ENCODE data around the gene C15orf40. TPM values are rescaled to one million over a fixed set of nuclear protein-coding genes. Genes with fewer than 3 reads are reported as not detected.
"Not testable (repeated sequence)": the region's sequence is repeated elsewhere in the genome, so short reads cannot be mapped to it uniquely, and the experiment has no call there.

Gene C15orf40
- total and polyA plus RNA-seq, 7 donors, result 9.1 to 26.1 (median 14.6) TPM

- Histone ChIP-seq H3K36me3 (no peaks in the 10 kb centered on the region), H3K4me3 (no peak overlapping the region), H3K4me1 (no peaks in the 10 kb centered on the region), H3K9me3 (no peaks in the 10 kb centered on the region), H3K27ac (no peak overlapping the region), H3K27me3 (no peaks in the 10 kb centered on the region)
- TF ChIP-seq EP300 (IDR thresholded peaks at IDR 0.05) (no peak), POLR2A (IDR thresholded peaks at IDR 0.05) (no peak), CTCF (IDR thresholded peaks at IDR 0.05) (no peak), POLR2AphosphoS5 (IDR thresholded peaks at IDR 0.05) (no peak)
- 64 to 79% methylated on average over 5 of the region's 5 CpGs for WGBS, 2 donors
- intact Hi-C loops (cut with DNase I), result no loop called here
- DNase-seq, result no peak
Observed at GRCh38 chr15:82944821-82945220, 66.6 kb downstream of the C15orf40 start.

GRCh38 chr15:82944056-82944455, 67.4 kb downstream of the C15orf40 start:
- TF ChIP-seq POLR2A (IDR thresholded peaks at IDR 0.05), result no peak
- no peak for TF ChIP-seq POLR2AphosphoS5 (IDR thresholded peaks at IDR 0.05)
- TF ChIP-seq EP300 (IDR thresholded peaks at IDR 0.05), result no peak
- TF ChIP-seq CTCF (IDR thresholded peaks at IDR 0.05), result no peak
- Histone ChIP-seq H3K9me3 (no peaks in the 10 kb centered on the region), H3K4me3 (no peak overlapping the region), H3K4me1 (no peaks in the 10 kb centered on the region), H3K36me3 (no peaks in the 10 kb centered on the region), H3K27ac (no peak overlapping the region), H3K27me3 (no peaks in the 10 kb centered on the region)
- 85 to 86% methylated on average over 5 of the region's 5 CpGs for WGBS, 2 donors
- no peak for DNase-seq
- intact Hi-C loops (cut with DNase I), result no loop called here

GRCh38 chr15:82943176-82943575, 68.3 kb downstream of the C15orf40 start:
- Histone ChIP-seq H3K27me3 (no peaks in the 10 kb centered on the region), H3K4me3 (no peak overlapping the region), H3K9me3 (no peaks in the 10 kb centered on the region), H3K4me1 (no peaks in the 10 kb centered on the region), H3K27ac (no peak overlapping the region), H3K36me3 (no peaks in the 10 kb centered on the region)
- DNase-seq, result no peak
- WGBS, 2 donors, result 74 to 77% methylated on average over 3 of the region's 3 CpGs
- intact Hi-C loops (cut with DNase I), result no loop called here
- no peak for TF ChIP-seq POLR2A (IDR thresholded peaks at IDR 0.05)
- TF ChIP-seq POLR2AphosphoS5 (IDR thresholded peaks at IDR 0.05), result no peak
- no peak for TF ChIP-seq CTCF (IDR thresholded peaks at IDR 0.05)
- TF ChIP-seq EP300 (IDR thresholded peaks at IDR 0.05), result no peak

- no peak overlapping the region for H3K4me3 ChIP-seq
- no peaks in the 10 kb centered on the region for H3K36me3 ChIP-seq
Observed at GRCh38 chr15:82942691-82943090, 68.7 kb downstream of the C15orf40 start.

GRCh38 chr15:82939678-82940077, 71.8 kb downstream of the C15orf40 start:
- intact Hi-C loops (cut with DNase I); DNase-seq; H3K27me3 ChIP-seq; H3K9me3 ChIP-seq; H3K36me3 ChIP-seq; H3K4me1 ChIP-seq; H3K4me3 ChIP-seq; H3K27ac ChIP-seq: not testable (repeated sequence)
- 94 to 95% methylated on average over 6 of the region's 6 CpGs for WGBS, 2 donors

More at GRCh38 chr15:82942691-82943090, 68.7 kb downstream of the C15orf40 start:
- TF ChIP-seq EP300 (IDR thresholded peaks at IDR 0.05) (no peak), POLR2AphosphoS5 (IDR thresholded peaks at IDR 0.05) (no peak), POLR2A (IDR thresholded peaks at IDR 0.05) (no peak), CTCF (IDR thresholded peaks at IDR 0.05) (no peak)
- Histone ChIP-seq H3K27ac (no peak overlapping the region), H3K9me3 (no peaks in the 10 kb centered on the region), H3K27me3 (no peaks in the 10 kb centered on the region), H3K4me1 (no peaks in the 10 kb centered on the region)
- no peak for DNase-seq
- 69 to 82% methylated on average over 8 of the region's 8 CpGs for WGBS, 2 donors
- intact Hi-C loops (cut with DNase I), result no loop called here

Other genes with a start within 250 kb of the C15orf40 start
- not detected for gene FSD2, start 205.6 kb downstream of the C15orf40 start, total RNA-seq
- not detected for gene FSD2, start 205.6 kb downstream of the C15orf40 start, polyA plus RNA-seq
- 10 to 100 TPM in 1 of 4 donors, 1 to 10 TPM in 3; 7.6 to 10.5 (median 9.0) TPM for gene WHAMM, start 202.0 kb downstream of the C15orf40 start, total RNA-seq
- gene WHAMM, start 202.0 kb downstream of the C15orf40 start, polyA plus RNA-seq, result 1 to 10 TPM; 4.4 to 6.3 (median 4.8) TPM
- gene HOMER2, start 58.9 kb downstream of the C15orf40 start, total RNA-seq, result 10 to 100 TPM in 3 of 4 donors, 1 to 10 TPM in 1; 7.1 to 16.8 (median 14.0) TPM
- 1 to 10 TPM in 1 of 3 donors, under 1 TPM in 2; under 0.01 to 2.0 (median 0.69) TPM for gene HOMER2, start 58.9 kb downstream of the C15orf40 start, polyA plus RNA-seq
- gene RAMAC, start 25.4 kb downstream of the C15orf40 start, total RNA-seq, result 10 to 100 TPM; 10.8 to 21.8 (median 19.2) TPM
- 10 to 100 TPM; 19.8 to 40.2 (median 23.4) TPM for gene RAMAC, start 25.4 kb downstream of the C15orf40 start, polyA plus RNA-seq
- 10 to 100 TPM; 64.2 to 82.4 (median 71.3) TPM for gene BTBD1, start 55.6 kb upstream of the C15orf40 start, total RNA-seq
- 10 to 100 TPM; 32.1 to 59.9 (median 39.0) TPM for gene BTBD1, start 55.6 kb upstream of the C15orf40 start, polyA plus RNA-seq
- gene TM6SF1, start 96.0 kb upstream of the C15orf40 start, total RNA-seq, result 1 to 10 TPM; 2.6 to 7.5 (median 4.6) TPM
- 1 to 10 TPM; 1.2 to 3.7 (median 2.6) TPM for gene TM6SF1, start 96.0 kb upstream of the C15orf40 start, polyA plus RNA-seq
- 10 to 100 TPM; 58.0 to 83.6 (median 66.9) TPM for gene HDGFL3, start 196.2 kb upstream of the C15orf40 start, total RNA-seq
- 10 to 100 TPM in 2 of 3 donors, 1 to 10 TPM in 1; 2.1 to 13.2 (median 10.0) TPM for gene HDGFL3, start 196.2 kb upstream of the C15orf40 start, polyA plus RNA-seq